ENCODE measurements around the gene ARHGAP28. TPM values are rescaled to one million over a fixed set of nuclear protein-coding genes. Genes with fewer than 3 reads are reported as not detected.

Gene ARHGAP28
- total RNA-seq: 0.77 and 5.4 TPM in 2 replicates

GRCh38 chr18:6729247-6730091, at the start of gene ARHGAP28:
TSS of gene ARHGAP28 (plus strand) at chr18:6729716. CDS start at chr18:6729822, 106 bp downstream.

All from regular cardiac myocyte (primary cell).